HT-29 (cell line): ENCODE data around the gene RNU6-7. TPM values are rescaled to one million over a fixed set of nuclear protein-coding genes. Genes with fewer than 3 reads are reported as not detected.

Experiments
- small RNA-seq: library from RNA; depleted of rRNA; stranded (forward); fragments of <200 nt; gene quantifications from one replicate; pipeline ENCODE3, GENCODE V24; 2014
- total RNA-seq: library from RNA; depleted of rRNA; stranded (reverse); fragments of >200 nt; shearing (Covaris generic); gene quantifications from 2 replicates; pipeline ENCODE4 v1.2.3, GENCODE V29; 2014; rRNA removed

Gene RNU6-7
- total RNA-seq, 1 experiment from 2014 or later: not detected

Small RNA genes lying within 50 kb of the gene (small RNA-seq; reads per million reads assigned to genes)
- gene RNU6-7 (not detected), gene RNU6-8 (0.22 reads per million)

Other genes with a start within 250 kb of the RNU6-7 start
- gene ARHGAP5, start 124.7 kb upstream of the RNU6-7 start, total RNA-seq: 30.3 and 31.0 TPM in 2 replicates
- not detected in 2 replicates for gene RNU6-8, start 1.2 kb downstream of the RNU6-7 start, total RNA-seq
- gene AKAP6, start 127.3 kb downstream of the RNU6-7 start, total RNA-seq: 0.50 and 1.3 TPM in 2 replicates